Brain microvascular endothelial cell (primary cell): Measurements from ENCODE around the gene GFRA1.

Source experiments
- DNase-seq: peaks from one replicate; pipeline ENCODE4 v3.0.0-alpha.2; 2020
- H3K27ac ChIP-seq: fragments of 250-450 bp; sonication (Bioruptor Pico); 2 replicates; pipeline ENCODE4 v1.5.1; 2020; ENCODE audit warnings: mild to moderate bottlenecking, moderate library complexity
- H3K27me3 ChIP-seq: fragments of 250-450 bp; sonication (Bioruptor Pico); replicated peaks from 2 replicates; pipeline ENCODE4 v1.5.1; 2020; ENCODE audit warnings: mild to moderate bottlenecking
- H3K36me3 ChIP-seq: fragments of 250-450 bp; sonication (Bioruptor Pico); replicated peaks from 2 replicates; pipeline ENCODE4 v1.5.1; 2020; ENCODE audit warnings: mild to moderate bottlenecking
- H3K4me3 ChIP-seq: 2 replicates; pipeline ENCODE4 v1.5.1; 2011; ENCODE audit warnings: low read depth, mild to moderate bottlenecking, control low read depth, low read length, moderate library complexity
- in situ Hi-C: cut with HindIII; loops from 2 replicates; pipeline ENCODE4 v1.10.0; 2017; ENCODE audit warnings: low sequenced_read_pairs, low pct_ligation_motif_present
- TF ChIP-seq, protein P1 (sequence below): IDR thresholded peaks from 2 replicates; pipeline ENCODE4 v1.5.1; 2011; ENCODE audit warnings: low read depth, mild to moderate bottlenecking, moderate library complexity, low read length, control low read depth, inconsistent platforms; ENCODE audit errors: missing control alignments

The GFRA1 gene

DNA sequence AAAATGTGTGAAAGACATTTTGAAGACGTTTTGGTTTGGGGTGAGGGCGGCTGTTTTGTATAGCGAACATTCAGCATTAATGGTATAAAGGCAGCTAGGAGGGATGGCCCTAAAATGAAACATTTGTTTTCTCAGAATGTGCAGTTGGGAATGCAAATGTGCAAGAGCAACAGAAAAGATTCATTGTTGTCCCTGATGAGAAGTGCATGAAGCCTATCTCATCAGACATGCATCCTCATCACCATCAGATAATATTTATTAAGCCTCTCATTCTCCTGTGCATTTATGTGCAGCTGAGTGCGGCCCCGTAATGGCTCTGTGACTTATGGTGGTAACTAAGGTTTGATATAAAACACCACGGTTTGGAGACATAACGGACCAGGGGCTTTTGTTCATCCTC is 199.5 kb downstream of the GFRA1 start:
- TF ChIP-seq, protein P1, sequence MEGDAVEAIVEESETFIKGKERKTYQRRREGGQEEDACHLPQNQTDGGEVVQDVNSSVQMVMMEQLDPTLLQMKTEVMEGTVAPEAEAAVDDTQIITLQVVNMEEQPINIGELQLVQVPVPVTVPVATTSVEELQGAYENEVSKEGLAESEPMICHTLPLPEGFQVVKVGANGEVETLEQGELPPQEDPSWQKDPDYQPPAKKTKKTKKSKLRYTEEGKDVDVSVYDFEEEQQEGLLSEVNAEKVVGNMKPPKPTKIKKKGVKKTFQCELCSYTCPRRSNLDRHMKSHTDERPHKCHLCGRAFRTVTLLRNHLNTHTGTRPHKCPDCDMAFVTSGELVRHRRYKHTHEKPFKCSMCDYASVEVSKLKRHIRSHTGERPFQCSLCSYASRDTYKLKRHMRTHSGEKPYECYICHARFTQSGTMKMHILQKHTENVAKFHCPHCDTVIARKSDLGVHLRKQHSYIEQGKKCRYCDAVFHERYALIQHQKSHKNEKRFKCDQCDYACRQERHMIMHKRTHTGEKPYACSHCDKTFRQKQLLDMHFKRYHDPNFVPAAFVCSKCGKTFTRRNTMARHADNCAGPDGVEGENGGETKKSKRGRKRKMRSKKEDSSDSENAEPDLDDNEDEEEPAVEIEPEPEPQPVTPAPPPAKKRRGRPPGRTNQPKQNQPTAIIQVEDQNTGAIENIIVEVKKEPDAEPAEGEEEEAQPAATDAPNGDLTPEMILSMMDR: no peak

DNA sequence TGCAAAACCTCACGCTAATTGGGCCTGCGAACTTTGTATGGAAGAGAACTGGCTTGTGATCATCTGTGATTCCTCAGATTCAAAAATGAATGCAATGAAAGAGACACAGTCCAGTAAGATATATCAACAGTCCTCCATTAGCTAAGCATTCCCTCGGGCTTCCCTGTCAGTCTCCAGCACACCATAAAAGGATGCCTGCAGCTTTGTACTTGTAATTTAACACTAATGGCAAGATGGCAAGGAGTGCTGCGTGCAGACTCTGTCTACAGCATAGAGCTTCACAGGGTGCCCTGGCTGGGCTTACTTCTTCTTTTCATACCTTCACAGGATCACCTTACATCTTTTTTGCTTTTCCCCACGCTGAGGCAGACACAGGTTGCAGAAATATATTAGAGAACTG is 200.0 kb downstream of the GFRA1 start:
- H3K36me3 ChIP-seq: no peaks in the 10 kb centered on the region
- H3K27ac ChIP-seq: no peak overlapping the region
- in situ Hi-C loops: no loop called here
- TF ChIP-seq, protein P1: no peak
- no peaks in the 10 kb centered on the region for H3K27me3 ChIP-seq
- no peak for DNase-seq
- no peak overlapping the region for H3K4me3 ChIP-seq

More for the DNA sequence above, 199.5 kb downstream of the GFRA1 start:
- no peak overlapping the region for H3K4me3 ChIP-seq
- H3K27ac ChIP-seq: no peak overlapping the region
- H3K27me3 ChIP-seq: no peaks in the 10 kb centered on the region
- no peak for DNase-seq
- no peaks in the 10 kb centered on the region for H3K36me3 ChIP-seq
- in situ Hi-C loops: no loop called here

DNA sequence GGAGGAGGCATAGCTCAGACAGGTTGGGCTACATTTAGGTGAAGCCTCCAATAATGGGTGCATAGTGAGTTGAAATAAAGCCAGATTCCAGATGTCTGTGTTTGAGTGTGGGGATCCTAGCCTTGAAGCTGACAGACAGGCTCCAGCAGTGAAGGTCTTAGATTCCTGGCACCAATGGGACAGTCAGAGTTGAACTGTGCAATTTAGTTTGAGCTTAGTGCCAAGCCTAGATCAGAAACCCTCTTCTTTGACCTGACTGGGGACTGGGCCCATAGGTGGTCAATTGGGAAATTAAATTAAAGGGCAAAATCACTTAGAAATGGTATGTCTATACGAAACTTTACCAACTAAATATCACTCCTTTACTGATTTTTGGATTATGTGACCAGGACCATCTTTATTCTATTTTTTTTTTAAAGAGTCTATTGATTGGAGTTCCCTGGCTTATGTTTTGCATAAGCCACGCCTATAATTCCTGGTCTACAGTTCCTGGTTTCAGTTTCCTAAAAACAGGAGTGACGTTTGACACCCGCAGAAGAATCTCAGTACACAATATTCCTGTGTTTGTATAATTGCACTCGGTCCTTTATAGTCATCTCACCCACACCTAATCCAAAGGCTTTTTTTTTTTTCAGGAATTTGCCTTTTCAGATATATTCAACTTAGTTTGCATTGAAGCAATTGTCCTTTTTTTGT is 201.4 kb downstream of the GFRA1 start:
- DNase-seq: no peak
- TF ChIP-seq, protein P1: no peak
- Histone ChIP-seq H3K36me3 (no peaks in the 10 kb centered on the region), H3K27me3 (no peaks in the 10 kb centered on the region), H3K4me3 (no peak overlapping the region), H3K27ac (no peak overlapping the region)
- in situ Hi-C loops: no loop called here

DNA sequence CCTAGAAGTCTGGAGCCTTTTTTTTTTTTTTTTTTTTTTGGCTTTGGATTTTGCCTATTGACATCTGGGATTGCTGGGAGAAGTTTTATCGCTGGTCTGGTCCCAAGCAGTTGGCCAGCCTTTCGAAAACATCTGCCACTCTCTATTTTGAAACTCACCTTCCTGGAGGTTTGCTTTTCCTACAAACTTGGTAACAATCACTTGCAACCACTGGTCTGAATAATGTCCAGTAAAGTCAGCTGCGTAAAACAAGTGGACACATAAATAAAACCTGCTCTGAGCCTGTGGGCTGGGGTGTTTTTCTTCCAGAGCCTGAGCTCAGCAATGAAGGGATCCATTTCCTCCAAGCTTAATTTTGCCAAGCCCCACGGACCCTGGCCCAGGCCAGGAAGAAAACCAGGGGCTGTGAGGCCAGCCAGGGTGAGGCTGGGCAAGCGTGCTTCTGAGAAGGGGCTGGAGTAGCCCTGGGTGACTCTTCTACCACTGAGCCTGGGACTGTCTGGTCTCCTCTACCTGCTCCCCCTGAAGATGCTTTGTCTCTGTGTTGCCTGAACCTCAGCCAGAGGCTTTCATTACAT is 202.2 kb downstream of the GFRA1 start:
- Histone ChIP-seq H3K27me3 (no peaks in the 10 kb centered on the region), H3K36me3 (no peaks in the 10 kb centered on the region), H3K4me3 (no peak overlapping the region), H3K27ac (no peak overlapping the region)
- TF ChIP-seq, protein P1: no peak
- in situ Hi-C loops: no loop called here
- DNase-seq: no peak

DNA sequence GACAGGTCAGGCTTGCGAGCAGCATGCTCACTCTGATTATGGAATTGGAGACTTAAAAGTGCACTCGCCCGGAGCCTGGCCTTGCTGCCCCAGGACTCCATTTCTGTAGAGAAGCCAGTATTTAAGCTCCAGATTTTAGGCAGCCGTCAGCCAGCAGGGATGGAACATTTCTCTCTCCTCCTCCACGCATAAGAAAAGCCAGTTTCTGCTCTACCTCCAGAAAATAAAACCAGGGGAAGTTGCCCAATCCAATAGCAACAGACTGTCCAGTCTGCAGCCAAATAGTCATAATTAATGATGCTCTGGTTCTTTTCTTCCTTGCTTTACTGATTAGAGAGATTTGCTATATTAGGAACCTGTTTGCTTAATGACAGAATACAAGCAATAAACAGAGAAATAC is 203.2 kb downstream of the GFRA1 start:
- Histone ChIP-seq H3K4me3 (no peak overlapping the region), H3K27me3 (no peaks in the 10 kb centered on the region), H3K27ac (no peak overlapping the region), H3K36me3 (no peaks in the 10 kb centered on the region)
- in situ Hi-C loops: no loop called here
- DNase-seq: no peak
- TF ChIP-seq, protein P1: no peak
